ENCODE data around the gene PRKCE.

PRKCE gene

GRCh38 chr2:45786836-45787357 lies 135.4 kb downstream of the PRKCE start:
- Histone ChIP-seq H3K9me3 (ENCODE audit: insufficient read depth, low read depth, low read length) (no peaks in the 10 kb centered on the region), H3K27ac (ENCODE audit: low read depth, low read length) (no peak overlapping the region), H3K36me3 (ENCODE audit: insufficient read depth, low read length) (no peaks in the 10 kb centered on the region), H3K4me3 (ENCODE audit: low read length) (no peak overlapping the region), H3K9ac (ENCODE audit: low read depth, low read length) (no peak overlapping the region), H3K27me3 (ENCODE audit: insufficient read depth, low read length) (no peaks in the 10 kb centered on the region), H3K4me1 (ENCODE audit: insufficient read depth, low read length) (no peaks in the 10 kb centered on the region; the same call in 1 of the 2 replicates)
- WGBS: 90% methylated on average over 10 of the region's 10 CpGs

- Histone ChIP-seq H3K27me3 (ENCODE audit: insufficient read depth, low read length) (no peaks in the 10 kb centered on the region), H3K4me1 (ENCODE audit: insufficient read depth, low read length) (no peaks in the 10 kb centered on the region), H3K36me3 (ENCODE audit: insufficient read depth, low read length) (no peaks in the 10 kb centered on the region), H3K4me3 (ENCODE audit: low read length) (no peak overlapping the region), H3K27ac (ENCODE audit: low read depth, low read length) (no peak overlapping the region), H3K9ac (ENCODE audit: low read depth, low read length) (no peak overlapping the region), H3K9me3 (ENCODE audit: insufficient read depth, low read depth, low read length) (no peaks in the 10 kb centered on the region)
- WGBS: 96% methylated on average over 1 of the region's 3 CpGs
Measured at GRCh38 chr2:45788401-45788800, 136.9 kb downstream of the PRKCE start.

DNA sequence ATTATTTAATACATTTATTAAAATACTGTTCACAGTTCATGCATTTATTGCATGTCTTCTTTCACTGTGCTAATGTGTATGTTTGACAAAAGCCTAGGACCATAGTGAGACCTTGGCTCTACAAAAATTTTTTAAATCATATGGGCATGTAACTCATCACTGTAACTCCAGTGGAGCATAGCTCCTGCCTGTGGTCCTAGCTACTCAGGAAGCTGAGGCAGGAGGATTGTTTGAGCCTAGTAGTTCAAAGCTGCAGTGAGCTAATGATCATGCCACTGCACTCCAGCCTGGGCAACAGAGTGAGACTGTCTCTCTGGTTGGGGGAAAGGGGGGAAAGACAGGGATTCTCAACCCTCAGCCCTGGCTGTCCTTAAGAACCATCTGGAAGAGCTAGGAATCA lies 137.8 kb downstream of the PRKCE start:
- Histone ChIP-seq H3K9me3 (ENCODE audit: insufficient read depth, low read depth, low read length) (no peaks in the 10 kb centered on the region), H3K4me1 (ENCODE audit: insufficient read depth, low read length) (no peaks in the 10 kb centered on the region), H3K27me3 (ENCODE audit: insufficient read depth, low read length) (no peaks in the 10 kb centered on the region), H3K9ac (ENCODE audit: low read depth, low read length) (no peak overlapping the region), H3K4me3 (ENCODE audit: low read length) (no peak overlapping the region), H3K36me3 (ENCODE audit: insufficient read depth, low read length) (no peaks in the 10 kb centered on the region), H3K27ac (ENCODE audit: low read depth, low read length) (no peak overlapping the region)

DNA sequence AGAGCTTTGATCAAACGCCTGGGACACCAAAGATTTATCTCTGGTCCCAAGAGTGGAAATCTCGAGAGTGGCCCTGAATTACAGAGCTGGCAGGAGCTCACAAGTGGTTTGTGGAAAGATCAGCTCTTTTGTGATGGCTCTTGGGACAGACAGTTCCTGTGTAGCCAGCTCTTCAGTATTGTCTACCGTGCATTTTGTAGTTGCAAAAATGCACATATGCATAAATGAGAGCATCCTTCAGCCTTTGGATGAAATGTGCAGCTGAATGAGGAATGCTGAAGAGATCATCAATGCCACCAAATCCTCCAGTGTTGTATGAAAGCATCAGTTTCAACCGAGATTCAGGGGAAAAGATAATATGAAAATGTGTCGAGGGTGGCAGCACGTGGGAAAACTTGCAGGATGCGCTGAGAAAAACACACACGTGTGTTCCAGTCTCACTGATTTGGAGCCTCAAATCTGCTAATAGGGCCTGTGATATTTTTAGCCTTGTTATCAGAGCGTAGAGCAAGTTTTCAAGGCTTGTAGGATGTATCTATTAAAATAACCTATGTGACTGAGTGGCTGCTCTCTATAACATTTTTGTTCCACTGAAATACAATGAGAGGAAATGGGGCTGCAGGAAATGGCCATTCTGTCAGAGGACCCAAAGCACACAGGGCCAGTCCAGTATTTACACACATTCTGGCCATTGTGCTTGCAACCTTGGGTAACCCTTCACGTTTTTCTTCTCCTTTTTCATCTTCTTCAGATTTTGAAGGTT lies 138.7 kb downstream of the PRKCE start:
- Histone ChIP-seq H3K4me3 (ENCODE audit: low read length) (no peak overlapping the region), H3K9me3 (ENCODE audit: insufficient read depth, low read depth, low read length) (no peaks in the 10 kb centered on the region), H3K27me3 (ENCODE audit: insufficient read depth, low read length) (no peaks in the 10 kb centered on the region), H3K9ac (ENCODE audit: low read depth, low read length) (no peak overlapping the region), H3K4me1 (ENCODE audit: insufficient read depth, low read length) (no peaks in the 10 kb centered on the region), H3K36me3 (ENCODE audit: insufficient read depth, low read length) (no peaks in the 10 kb centered on the region), H3K27ac (ENCODE audit: low read depth, low read length) (no peak overlapping the region)
- WGBS: 91% methylated on average over 10 of the region's 10 CpGs

- H3K4me1 ChIP-seq (ENCODE audit: insufficient read depth, low read length): no peaks in the 10 kb centered on the region
- H3K27ac ChIP-seq (ENCODE audit: low read depth, low read length): no peak overlapping the region
- H3K9ac ChIP-seq (ENCODE audit: low read depth, low read length): no peak overlapping the region
- H3K36me3 ChIP-seq (ENCODE audit: insufficient read depth, low read length): no peaks in the 10 kb centered on the region
- H3K9me3 ChIP-seq (ENCODE audit: insufficient read depth, low read depth, low read length): no peaks in the 10 kb centered on the region
- whole genome bisulfite sequencing: 86% methylated on average over 4 of the region's 7 CpGs
- H3K27me3 ChIP-seq (ENCODE audit: insufficient read depth, low read length): no peaks in the 10 kb centered on the region
- no peak overlapping the region for H3K4me3 ChIP-seq (ENCODE audit: low read length)
Measured at GRCh38 chr2:45793305-45793962, 142.0 kb downstream of the PRKCE start.

- Histone ChIP-seq H3K9me3 (ENCODE audit: insufficient read depth, low read depth, low read length) (no peaks in the 10 kb centered on the region), H3K36me3 (ENCODE audit: insufficient read depth, low read length) (no peaks in the 10 kb centered on the region), H3K9ac (ENCODE audit: low read depth, low read length) (no peak overlapping the region), H3K27me3 (ENCODE audit: insufficient read depth, low read length) (no peaks in the 10 kb centered on the region), H3K4me1 (ENCODE audit: insufficient read depth, low read length) (no peaks in the 10 kb centered on the region), H3K27ac (ENCODE audit: low read depth, low read length) (no peak overlapping the region), H3K4me3 (ENCODE audit: low read length) (no peak overlapping the region)
- WGBS: 89% methylated on average over 15 of the region's 15 CpGs
Measured at GRCh38 chr2:45794134-45794617, 142.7 kb downstream of the PRKCE start.

GRCh38 chr2:45796500-45796899 lies 145.0 kb downstream of the PRKCE start:
- Histone ChIP-seq H3K9me3 (ENCODE audit: insufficient read depth, low read depth, low read length) (no peaks in the 10 kb centered on the region), H3K9ac (ENCODE audit: low read depth, low read length) (no peak overlapping the region), H3K4me1 (ENCODE audit: insufficient read depth, low read length) (no peaks in the 10 kb centered on the region), H3K27ac (ENCODE audit: low read depth, low read length) (no peak overlapping the region), H3K4me3 (ENCODE audit: low read length) (no peak overlapping the region), H3K27me3 (ENCODE audit: insufficient read depth, low read length) (no peaks in the 10 kb centered on the region), H3K36me3 (ENCODE audit: insufficient read depth, low read length) (no peaks in the 10 kb centered on the region)
- 83% methylated on average over 4 of the region's 4 CpGs for WGBS

GRCh38 chr2:45797451-45798230 lies 146.2 kb downstream of the PRKCE start:
- H3K9me3 ChIP-seq (ENCODE audit: insufficient read depth, low read depth, low read length): no peaks in the 10 kb centered on the region
- no peaks in the 10 kb centered on the region for H3K36me3 ChIP-seq (ENCODE audit: insufficient read depth, low read length)
- no peak overlapping the region for H3K27ac ChIP-seq (ENCODE audit: low read depth, low read length)
- H3K4me3 ChIP-seq (ENCODE audit: low read length): no peak overlapping the region
- H3K4me1 ChIP-seq (ENCODE audit: insufficient read depth, low read length): no peaks in the 10 kb centered on the region
- no peaks in the 10 kb centered on the region for H3K27me3 ChIP-seq (ENCODE audit: insufficient read depth, low read length)
- H3K9ac ChIP-seq (ENCODE audit: low read depth, low read length): no peak overlapping the region
- 91% methylated on average over 13 of the region's 13 CpGs for WGBS

DNA sequence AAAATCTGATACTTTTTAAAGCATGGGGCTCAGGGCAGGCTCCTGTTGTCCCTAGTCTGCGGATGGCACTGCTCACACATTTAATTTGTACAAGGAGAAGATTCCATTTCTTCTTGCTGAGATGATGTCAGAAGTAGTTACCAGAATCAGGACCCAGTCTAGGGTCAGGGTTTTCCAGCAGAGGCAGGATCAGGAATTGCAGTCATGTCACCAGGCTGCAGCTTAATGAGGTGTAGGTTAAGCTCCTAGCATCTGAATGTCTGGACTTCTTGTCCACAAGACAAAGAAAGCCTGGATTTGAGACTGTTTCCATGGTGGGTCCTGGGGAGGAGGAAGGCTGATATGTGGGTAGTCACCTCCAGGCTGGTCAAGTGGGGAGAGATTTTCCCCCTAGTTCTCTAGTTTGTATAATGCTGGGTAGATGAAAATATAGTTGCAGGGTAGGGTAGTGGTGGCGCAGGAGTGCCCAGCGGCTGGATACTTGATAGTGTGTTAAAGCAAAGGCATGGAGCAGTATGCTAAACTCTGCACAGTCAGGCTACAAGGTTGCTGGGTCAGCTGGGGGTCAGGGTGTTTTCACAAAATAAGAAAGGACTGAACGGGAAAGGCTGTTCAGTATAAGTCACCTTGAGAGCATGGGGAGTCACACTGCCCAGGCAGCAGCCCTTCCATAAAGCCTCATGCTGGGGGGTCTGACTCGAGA lies 148.4 kb downstream of the PRKCE start:
- H3K27ac ChIP-seq (ENCODE audit: low read depth, low read length): no peak overlapping the region
- 95% methylated on average over 5 of the region's 5 CpGs for WGBS
- H3K4me3 ChIP-seq (ENCODE audit: low read length): no peak overlapping the region
- H3K9me3 ChIP-seq (ENCODE audit: insufficient read depth, low read depth, low read length): no peaks in the 10 kb centered on the region
- no peaks in the 10 kb centered on the region for H3K27me3 ChIP-seq (ENCODE audit: insufficient read depth, low read length)
- H3K36me3 ChIP-seq (ENCODE audit: insufficient read depth, low read length): no peaks in the 10 kb centered on the region
- no peaks in the 10 kb centered on the region for H3K4me1 ChIP-seq (ENCODE audit: insufficient read depth, low read length)
- no peak overlapping the region for H3K9ac ChIP-seq (ENCODE audit: low read depth, low read length)

DNA sequence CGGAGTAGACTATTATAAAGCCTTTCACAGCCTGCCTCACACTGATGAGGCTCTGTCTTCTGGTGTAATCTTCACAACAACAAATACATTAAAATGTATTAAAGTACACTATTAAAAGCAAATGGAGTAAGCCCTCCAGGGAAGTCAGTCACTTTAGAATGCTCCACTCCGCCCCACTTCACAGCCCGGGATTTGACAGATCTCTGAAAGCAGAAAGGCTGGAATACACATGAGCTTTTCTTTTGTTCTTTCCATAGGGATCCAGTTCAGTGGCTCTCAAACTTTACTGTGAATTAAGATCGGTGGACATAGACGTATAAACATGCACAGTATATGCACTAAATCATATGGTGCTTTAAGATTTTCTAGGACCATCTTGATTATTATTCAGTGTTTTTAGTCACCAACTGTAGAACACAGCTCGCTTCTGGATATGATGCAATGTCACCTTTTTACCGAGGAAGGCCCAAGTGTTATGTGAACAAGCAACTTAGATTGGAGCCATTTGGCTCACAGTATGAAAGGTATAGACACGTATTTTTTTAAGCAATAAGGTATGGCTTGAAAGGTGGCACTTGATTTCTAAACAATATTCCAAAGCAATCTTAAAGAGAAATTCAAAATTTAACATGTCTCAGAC lies 151.1 kb downstream of the PRKCE start:
- whole genome bisulfite sequencing: 89% methylated on average over 7 of the region's 8 CpGs
- no peaks in the 10 kb centered on the region for H3K9me3 ChIP-seq (ENCODE audit: insufficient read depth, low read depth, low read length)

More for the DNA sequence above, 151.1 kb downstream of the PRKCE start:
- no peaks in the 10 kb centered on the region; the same call in 1 of the 2 replicates for H3K4me1 ChIP-seq (ENCODE audit: insufficient read depth, low read length)
- H3K27ac ChIP-seq (ENCODE audit: low read depth, low read length): no peak overlapping the region
- H3K27me3 ChIP-seq (ENCODE audit: insufficient read depth, low read length): no peaks in the 10 kb centered on the region
- H3K4me3 ChIP-seq (ENCODE audit: low read length): no peak overlapping the region
- H3K36me3 ChIP-seq (ENCODE audit: insufficient read depth, low read length): no peaks in the 10 kb centered on the region
- no peak overlapping the region for H3K9ac ChIP-seq (ENCODE audit: low read depth, low read length)

Data from HUES64 (cell line).